MG63 (cell line): ENCODE measurements around the gene CLMP. TPM values are rescaled to one million over a fixed set of nuclear protein-coding genes. Genes with fewer than 3 reads are reported as not detected.
A peak's percentile ranks its signal among the peaks of the same experiment; 100 is the strongest.
"Not testable (repeated sequence)": the region's sequence is repeated elsewhere in the genome, so short reads cannot be mapped to it uniquely, and the experiment has no call there.

Source experiments
- DNase-seq: peaks from one replicate; pipeline ENCODE4 v3.0.0-alpha.2; 2020
- H3K27me3 ChIP-seq: fragments of 250-450 bp; sonication (Bioruptor Pico); 2 replicates; pipeline ENCODE4 v1.5.1; 2020; ENCODE audit warnings: mild to moderate bottlenecking, moderate library complexity
- H3K36me3 ChIP-seq: fragments of 250-450 bp; sonication (Bioruptor Pico); 2 replicates; pipeline ENCODE4 v1.5.1; 2020; ENCODE audit warnings: mild to moderate bottlenecking, moderate library complexity
- H3K4me3 ChIP-seq: fragments of 250-450 bp; sonication (Bioruptor Pico); 2 replicates; pipeline ENCODE4 v1.5.1; 2020; ENCODE audit warnings: mild to moderate bottlenecking, moderate library complexity
- H3K9me3 ChIP-seq: fragments of 250-450 bp; sonication (Bioruptor Pico); 2 replicates; pipeline ENCODE4 v1.5.1; 2020; ENCODE audit warnings: mild to moderate bottlenecking, moderate library complexity
- total RNA-seq: library from RNA; depleted of rRNA; stranded (reverse); fragments of >200 nt; shearing (Covaris generic); gene quantifications from 2 replicates; pipeline ENCODE4 v1.2.3, GENCODE V29; 2014; ENCODE audit warnings: low replicate concordance

The CLMP gene
- total RNA-seq, 1 experiment from 2014 or later = 109 TPM

- no peaks in the 10 kb centered on the region for H3K27me3 ChIP-seq
- no peak overlapping the region for H3K4me3 ChIP-seq
- H3K36me3 ChIP-seq = peaks cover 49% of the 10 kb centered on the region
- DNase-seq = no peak
- H3K9me3 ChIP-seq = no peaks in the 10 kb centered on the region
These were observed 96.1 kb downstream of the CLMP start for GRCh38 chr11:123098990-123099389.

GRCh38 chr11:123093739-123094138, 101.3 kb downstream of the CLMP start:
- Histone ChIP-seq H3K36me3 (peaks cover 69% of the 10 kb centered on the region), H3K4me3 (no peak overlapping the region), H3K27me3 (no peaks in the 10 kb centered on the region), H3K9me3 (no peaks in the 10 kb centered on the region)
- no peak for DNase-seq

GRCh38 chr11:123091506-123091905, 103.5 kb downstream of the CLMP start:
- no peaks in the 10 kb centered on the region for H3K9me3 ChIP-seq
- H3K27me3 ChIP-seq = no peaks in the 10 kb centered on the region
- H3K4me3 ChIP-seq = no peak overlapping the region
- peaks cover 68% of the 10 kb centered on the region for H3K36me3 ChIP-seq
- DNase-seq = no peak

- not testable (repeated sequence) for H3K4me3 ChIP-seq, H3K9me3 ChIP-seq, H3K27me3 ChIP-seq, DNase-seq
- peaks cover 65% of the 10 kb centered on the region for H3K36me3 ChIP-seq
These were observed 104.9 kb downstream of the CLMP start for GRCh38 chr11:123090168-123090567.

GRCh38 chr11:123088896-123089295, 106.2 kb downstream of the CLMP start:
- not testable (repeated sequence) for H3K27me3 ChIP-seq, H3K9me3 ChIP-seq, DNase-seq, H3K4me3 ChIP-seq
- H3K36me3 ChIP-seq = peaks cover 65% of the 10 kb centered on the region

GRCh38 chr11:123087657-123088056, 107.4 kb downstream of the CLMP start:
- H3K9me3 ChIP-seq, H3K4me3 ChIP-seq, H3K27me3 ChIP-seq, DNase-seq: not testable (repeated sequence)
- H3K36me3 ChIP-seq = peaks cover 64% of the 10 kb centered on the region

- Histone ChIP-seq H3K36me3 (peaks cover 63% of the 10 kb centered on the region), H3K9me3 (peaks cover 2% of the 10 kb centered on the region; the same call in 1 of the 2 replicates), H3K4me3 (no peak overlapping the region), H3K27me3 (no peaks in the 10 kb centered on the region)
- no peak for DNase-seq
These were observed 108.7 kb downstream of the CLMP start for GRCh38 chr11:123086305-123086704.

- Histone ChIP-seq H3K36me3 (peaks cover 66% of the 10 kb centered on the region), H3K4me3 (no peak overlapping the region), H3K27me3 (no peaks in the 10 kb centered on the region), H3K9me3 (peaks cover 2% of the 10 kb centered on the region; the same call in 1 of the 2 replicates)
- DNase-seq = no peak
These were observed 109.6 kb downstream of the CLMP start for GRCh38 chr11:123085497-123085896.

- Histone ChIP-seq H3K9me3 (peaks cover 2% of the 10 kb centered on the region; the same call in 1 of the 2 replicates), H3K4me3 (no peak overlapping the region), H3K27me3 (no peaks in the 10 kb centered on the region), H3K36me3 (peaks cover 75% of the 10 kb centered on the region)
- DNase-seq = no peak
These were observed 110.6 kb downstream of the CLMP start for GRCh38 chr11:123084454-123084853.

- Histone ChIP-seq H3K4me3 (no peak overlapping the region), H3K9me3 (peaks cover 2% of the 10 kb centered on the region; the same call in 1 of the 2 replicates), H3K36me3 (peaks cover 76% of the 10 kb centered on the region), H3K27me3 (no peaks in the 10 kb centered on the region)
- DNase-seq = peak; percentile 96
These were observed 111.4 kb downstream of the CLMP start for GRCh38 chr11:123083623-123084029.

GRCh38 chr11:123082977-123083376, 112.1 kb downstream of the CLMP start:
- no peak for DNase-seq
- Histone ChIP-seq H3K9me3 (peaks cover 2% of the 10 kb centered on the region; the same call in 1 of the 2 replicates), H3K27me3 (no peaks in the 10 kb centered on the region), H3K36me3 (peaks cover 73% of the 10 kb centered on the region), H3K4me3 (no peak overlapping the region)

GRCh38 chr11:123080015-123080414, 115.0 kb downstream of the CLMP start:
- peaks cover 2% of the 10 kb centered on the region; the same call in 1 of the 2 replicates for H3K9me3 ChIP-seq
- no peaks in the 10 kb centered on the region for H3K27me3 ChIP-seq
- DNase-seq = no peak
- H3K4me3 ChIP-seq = no peak overlapping the region
- peaks cover 72% of the 10 kb centered on the region for H3K36me3 ChIP-seq

- Histone ChIP-seq H3K27me3 (no peaks in the 10 kb centered on the region), H3K9me3 (no peaks in the 10 kb centered on the region), H3K36me3 (peaks cover 79% of the 10 kb centered on the region), H3K4me3 (no peak overlapping the region)
- no peak for DNase-seq
These were observed 118.6 kb downstream of the CLMP start for GRCh38 chr11:123076484-123076883.

- H3K36me3 ChIP-seq = peaks cover 81% of the 10 kb centered on the region
- no peak for DNase-seq
These were observed 121.5 kb downstream of the CLMP start for GRCh38 chr11:123073343-123074057.

GRCh38 chr11:123072762-123073161, 122.3 kb downstream of the CLMP start:
- Histone ChIP-seq H3K27me3 (no peaks in the 10 kb centered on the region), H3K9me3 (no peaks in the 10 kb centered on the region), H3K36me3 (peaks cover 79% of the 10 kb centered on the region), H3K4me3 (no peak overlapping the region)
- no peak for DNase-seq

More at GRCh38 chr11:123073343-123074057, 121.5 kb downstream of the CLMP start:
- no peak overlapping the region for H3K4me3 ChIP-seq
- no peaks in the 10 kb centered on the region for H3K9me3 ChIP-seq
- H3K27me3 ChIP-seq = no peaks in the 10 kb centered on the region

GRCh38 chr11:123072332-123072761, 122.7 kb downstream of the CLMP start:
- no peak overlapping the region for H3K4me3 ChIP-seq
- H3K27me3 ChIP-seq = no peaks in the 10 kb centered on the region
- DNase-seq = no peak
- H3K9me3 ChIP-seq = no peaks in the 10 kb centered on the region
- peaks cover 76% of the 10 kb centered on the region for H3K36me3 ChIP-seq

GRCh38 chr11:123069908-123070821, 124.9 kb downstream of the CLMP start:
- DNase-seq = no peak
- Histone ChIP-seq H3K9me3 (no peaks in the 10 kb centered on the region), H3K4me3 (no peak overlapping the region), H3K27me3 (no peaks in the 10 kb centered on the region), H3K36me3 (peaks cover 66% of the 10 kb centered on the region)
